ENCODE measurements around the gene IFI27.

DNA sequence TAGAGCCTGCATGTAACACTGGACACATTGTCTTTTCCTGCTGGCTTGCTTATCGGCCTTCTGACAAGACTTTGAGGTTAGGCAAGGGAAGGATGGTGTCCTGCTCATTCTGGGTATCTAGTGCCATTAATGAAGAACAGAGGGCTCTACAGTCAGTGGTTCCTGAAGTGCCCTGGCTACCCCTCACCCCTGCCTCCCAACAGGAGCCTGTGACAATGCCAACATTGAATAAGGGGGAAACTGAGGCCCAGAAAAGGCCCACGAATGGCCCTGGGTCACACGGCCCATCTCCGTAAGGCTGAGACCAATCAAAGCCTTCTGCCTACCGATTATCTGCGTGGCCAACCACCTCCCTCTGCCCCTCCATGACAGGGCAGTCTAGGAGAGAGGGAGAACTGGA lies 16.8 kb downstream of the IFI27 start:
- TF ChIP-seq EZH2 (optimal IDR thresholded peaks at IDR 0.05; ENCODE audit: low read depth, low read length) = no peak
- TF ChIP-seq, protein P1, sequence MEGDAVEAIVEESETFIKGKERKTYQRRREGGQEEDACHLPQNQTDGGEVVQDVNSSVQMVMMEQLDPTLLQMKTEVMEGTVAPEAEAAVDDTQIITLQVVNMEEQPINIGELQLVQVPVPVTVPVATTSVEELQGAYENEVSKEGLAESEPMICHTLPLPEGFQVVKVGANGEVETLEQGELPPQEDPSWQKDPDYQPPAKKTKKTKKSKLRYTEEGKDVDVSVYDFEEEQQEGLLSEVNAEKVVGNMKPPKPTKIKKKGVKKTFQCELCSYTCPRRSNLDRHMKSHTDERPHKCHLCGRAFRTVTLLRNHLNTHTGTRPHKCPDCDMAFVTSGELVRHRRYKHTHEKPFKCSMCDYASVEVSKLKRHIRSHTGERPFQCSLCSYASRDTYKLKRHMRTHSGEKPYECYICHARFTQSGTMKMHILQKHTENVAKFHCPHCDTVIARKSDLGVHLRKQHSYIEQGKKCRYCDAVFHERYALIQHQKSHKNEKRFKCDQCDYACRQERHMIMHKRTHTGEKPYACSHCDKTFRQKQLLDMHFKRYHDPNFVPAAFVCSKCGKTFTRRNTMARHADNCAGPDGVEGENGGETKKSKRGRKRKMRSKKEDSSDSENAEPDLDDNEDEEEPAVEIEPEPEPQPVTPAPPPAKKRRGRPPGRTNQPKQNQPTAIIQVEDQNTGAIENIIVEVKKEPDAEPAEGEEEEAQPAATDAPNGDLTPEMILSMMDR (IDR thresholded peaks at IDR 0.05; ENCODE audit: low read length) = no peak
